Smooth muscle cell (in vitro differentiated cells): ENCODE results near the gene ALPI. TPM values are rescaled to one million over a fixed set of nuclear protein-coding genes. Genes with fewer than 3 reads are reported as not detected.
"Not testable (repeated sequence)": the region's sequence is repeated elsewhere in the genome, so short reads cannot be mapped to it uniquely, and the experiment has no call there.

ENCODE experiments used
- DNase-seq: peaks from one replicate; lab custom pipeline; 2025; ENCODE audit not compliant: unreplicated experiment; lab: John Stamatoyannopoulos, UW
- H2AFZ ChIP-seq: fragments of 200-600 bp; sonication (generic); 2 replicates; pipeline ENCODE4 v1.6.0; 2016; ENCODE audit warnings: antibody characterized with exemption, low read depth, mild to moderate bottlenecking
- H3F3A ChIP-seq: fragments of 200-600 bp; sonication (generic); 2 replicates; pipeline ENCODE4 v1.6.0; 2017; ENCODE audit warnings: antibody characterized with exemption, low read depth
- H3K27ac ChIP-seq: fragments of 200-600 bp; sonication (generic); 2 replicates; pipeline ENCODE4 v1.5.1; 2016; ENCODE audit warnings: low read depth, mild to moderate bottlenecking
- H3K27me3 ChIP-seq: fragments of 200-600 bp; sonication (generic); 2 replicates; pipeline ENCODE4 v1.6.1; 2016; ENCODE audit warnings: low read depth, mild to moderate bottlenecking
- H3K36me3 ChIP-seq: fragments of 200-600 bp; sonication (generic); 2 replicates; pipeline ENCODE4 v1.5.1; 2016; ENCODE audit warnings: low read depth
- H3K4me1 ChIP-seq: fragments of 200-600 bp; sonication (generic); 2 replicates; pipeline ENCODE4 v1.5.1; 2016; ENCODE audit warnings: low read depth
- H3K4me2 ChIP-seq: fragments of 200-600 bp; sonication (generic); 2 replicates; pipeline ENCODE4 v1.6.0; 2016; ENCODE audit warnings: mild to moderate bottlenecking
- H3K4me3 ChIP-seq: fragments of 200-600 bp; sonication (generic); 2 replicates; pipeline ENCODE4 v1.5.1; 2016; ENCODE audit warnings: mild to moderate bottlenecking
- H3K79me2 ChIP-seq: fragments of 200-600 bp; sonication (generic); 2 replicates; pipeline ENCODE4 v1.6.0; 2016; ENCODE audit warnings: low read depth, mild to moderate bottlenecking
- H3K9ac ChIP-seq: fragments of 200-600 bp; sonication (generic); 2 replicates; pipeline ENCODE4 v1.6.0; 2016; ENCODE audit warnings: low read depth
- H3K9me3 ChIP-seq: fragments of 200-600 bp; sonication (generic); replicated peaks from 2 replicates; pipeline ENCODE4 v1.5.1; 2016; ENCODE audit warnings: low read depth
- H4K20me1 ChIP-seq: fragments of 200-600 bp; sonication (generic); 2 replicates; pipeline ENCODE4 v1.6.0; 2016; ENCODE audit warnings: low read depth
- CTCF ChIP-seq: fragments of 200-600 bp; sonication (generic); IDR thresholded peaks from 2 replicates; pipeline ENCODE4 v1.5.1; 2017; ENCODE audit warnings: borderline replicate concordance, mild to moderate bottlenecking, antibody characterized with exemption; ENCODE audit not compliant: insufficient read depth, poor library complexity, severe bottlenecking
- WGBS: methylation state at CpG from one replicate; pipeline ENCODE4 v1.1.7; 2016; ENCODE audit warnings: low lambda C conversion rate; 5-methylcytosine and 5-hydroxymethylcytosine counted together
- polyA plus RNA-seq: library from polyadenylated mRNA; unstranded; fragments of >200 nt; fragmentation: Nextera tagmentation; extraction: Ambion mirVana; gene quantifications from 2 replicates; pipeline ENCODE4 v1.2.1, GENCODE V29; 2016
- total RNA-seq: library from RNA; depleted of rRNA; stranded (reverse); fragments of >200 nt; gene quantifications from 2 replicates; pipeline ENCODE4 v1.2.3, GENCODE V29; 2014

Gene ALPI
- total RNA-seq (not detected in 2 replicates), polyA plus RNA-seq (not detected in 2 replicates)

- Histone ChIP-seq H3F3A (no peaks in the 10 kb centered on the region), H3K9me3 (no peaks in the 10 kb centered on the region), H3K27me3 (peaks cover 11% of the 10 kb centered on the region), H3K4me3 (no peak within 1 kb of the TSS), H2AFZ (no peak within 1 kb of the TSS), H3K4me2 (no peak within 1 kb of the TSS), H3K9ac (no peak within 1 kb of the TSS), H3K79me2 (no peaks in the 10 kb centered on the region), H3K36me3 (no peaks in the 10 kb centered on the region), H4K20me1 (no peaks in the 10 kb centered on the region), H3K4me1 (no peaks in the 10 kb centered on the region), H3K27ac (no peak within 1 kb of the TSS)
- 84% methylated on average over 14 of the region's 14 CpGs for WGBS
- TF ChIP-seq CTCF: no peak
- DNase-seq: no peak
Observed at GRCh38 chr2:232455426-232456255, at the start of gene ALPI. ALPI (plus strand) TSS chr2:232456153; CDS start chr2:232456200, 47 bp downstream.

- Histone ChIP-seq H3K36me3 (no peaks in the 10 kb centered on the region), H3K9ac (no peak within 1 kb of the TSS), H3K27ac (no peak within 1 kb of the TSS), H3K4me2 (no peak within 1 kb of the TSS), H3F3A (no peaks in the 10 kb centered on the region), H3K4me1 (no peaks in the 10 kb centered on the region), H3K79me2 (no peaks in the 10 kb centered on the region), H3K27me3 (no peaks in the 10 kb centered on the region), H3K9me3 (no peaks in the 10 kb centered on the region), H3K4me3 (no peak within 1 kb of the TSS), H2AFZ (no peak within 1 kb of the TSS), H4K20me1 (no peaks in the 10 kb centered on the region)
- no peak for DNase-seq
- WGBS: 92% methylated on average over 17 of the region's 17 CpGs
- no peak for TF ChIP-seq CTCF
Observed at GRCh38 chr2:232406556-232407310, 49.2 kb upstream of the ALPI start, which contains the start of gene ALPG. ALPG (plus strand) TSS chr2:232406844; CDS start chr2:232406895, 51 bp downstream.

- not testable (repeated sequence) for H3K9ac ChIP-seq, H3K27ac ChIP-seq, DNase-seq, H3K4me1 ChIP-seq, H3K79me2 ChIP-seq, H3K36me3 ChIP-seq, H2AFZ ChIP-seq, H3K27me3 ChIP-seq, H3F3A ChIP-seq, H3K9me3 ChIP-seq, H4K20me1 ChIP-seq, H3K4me3 ChIP-seq, H3K4me2 ChIP-seq
- WGBS: 98% methylated on average over 30 of the region's 30 CpGs
Observed at GRCh38 chr2:232407428-232408150, 48.4 kb upstream of the ALPI start.

GRCh38 chr2:232408269-232408668 lies 47.7 kb upstream of the ALPI start:
- not testable (repeated sequence) for DNase-seq, H3K9ac ChIP-seq, H3K9me3 ChIP-seq, H3K27ac ChIP-seq, H4K20me1 ChIP-seq, H3K4me3 ChIP-seq, H3K36me3 ChIP-seq, H3F3A ChIP-seq, H2AFZ ChIP-seq, H3K4me2 ChIP-seq, H3K79me2 ChIP-seq, H3K4me1 ChIP-seq
- H3K27me3 ChIP-seq: peaks cover 13% of the 10 kb centered on the region
- WGBS: 100% methylated on average over 2 of the region's 10 CpGs

GRCh38 chr2:232409617-232410016 lies 46.3 kb upstream of the ALPI start:
- H4K20me1 ChIP-seq, H3K9ac ChIP-seq, H3K27ac ChIP-seq, H3K79me2 ChIP-seq, H3K9me3 ChIP-seq, H3F3A ChIP-seq, H3K4me3 ChIP-seq, H3K36me3 ChIP-seq, H3K4me1 ChIP-seq, DNase-seq, H2AFZ ChIP-seq, H3K4me2 ChIP-seq: not testable (repeated sequence)
- 86% methylated on average over 10 of the region's 40 CpGs for WGBS
- peaks cover 19% of the 10 kb centered on the region for H3K27me3 ChIP-seq
